SK-N-SH treated with all-trans-retinoic acid at 6 μM for 48 hours (cell line): ENCODE measurements around the gene RERE.
A peak's percentile ranks its signal among the peaks of the same experiment; 100 is the strongest.
"Not testable (repeated sequence)": the region's sequence is repeated elsewhere in the genome, so short reads cannot be mapped to it uniquely, and the experiment has no call there.

Experiments used
- ATAC-seq: fragments of 200-7000 bp; cut with Tn5 transposase; 3 replicates; pipeline ENCODE4 v1.9.1; 2020; ENCODE audit warnings: mild to moderate bottlenecking, moderate library complexity
- ARNTL ChIP-seq: fragments of 450-650 bp; formaldehyde crosslinking; IDR thresholded peaks from 2 replicates; pipeline ENCODE4 v1.5.0; 2020; ENCODE audit warnings: low read depth, mild to moderate bottlenecking, moderate library complexity, borderline replicate concordance
- BACH2 ChIP-seq: fragments of 250-450 bp; sonication (Bioruptor Pico); IDR thresholded peaks from 2 replicates; pipeline ENCODE4 v1.9.0; 2021; ENCODE audit warnings: mild to moderate bottlenecking, borderline replicate concordance
- CSDC2 ChIP-seq: fragments of 250-450 bp; sonication (Bioruptor Pico); IDR thresholded peaks from 2 replicates; pipeline ENCODE4 v1.5.0; 2020; ENCODE audit warnings: mild to moderate bottlenecking, moderate library complexity
- GLIS3 ChIP-seq: fragments of 250-450 bp; sonication (Bioruptor Pico); IDR thresholded peaks from 2 replicates; pipeline ENCODE4 v1.5.0; 2020; ENCODE audit warnings: mild to moderate bottlenecking, moderate library complexity
- ISL1 ChIP-seq: fragments of 250-450 bp; sonication (Bioruptor Pico); IDR thresholded peaks from 2 replicates; pipeline ENCODE4 v2.1.2; 2022; ENCODE audit warnings: mild to moderate bottlenecking, moderate library complexity
- SNAI2 ChIP-seq: fragments of 250-450 bp; sonication (Bioruptor Pico); IDR thresholded peaks from 2 replicates; pipeline ENCODE4 v1.5.0; 2020; ENCODE audit warnings: mild to moderate bottlenecking, moderate library complexity
- TCF4 ChIP-seq: fragments of 250-450 bp; sonication (Bioruptor Pico); IDR thresholded peaks from 2 replicates; pipeline ENCODE4 v1.8.0; 2021; ENCODE audit warnings: mild to moderate bottlenecking, moderate library complexity, borderline replicate concordance
- TOX ChIP-seq: fragments of 250-450 bp; sonication (Bioruptor Pico); IDR thresholded peaks from 2 replicates; pipeline ENCODE4 v1.8.0; 2021; ENCODE audit warnings: mild to moderate bottlenecking, moderate library complexity, borderline replicate concordance
- ZFP3 ChIP-seq: fragments of 250-450 bp; sonication (Bioruptor Pico); IDR thresholded peaks from 2 replicates; pipeline ENCODE4 v1.5.0; 2020; ENCODE audit warnings: mild to moderate bottlenecking, moderate library complexity
- ZFP30 ChIP-seq: fragments of 450-650 bp; formaldehyde crosslinking; IDR thresholded peaks from 2 replicates; pipeline ENCODE4 v1.5.0; 2022; ENCODE audit warnings: mild to moderate bottlenecking, moderate library complexity
- ZNF565 ChIP-seq: fragments of 450-650 bp; formaldehyde crosslinking; conservative IDR thresholded peaks from 2 replicates; pipeline ENCODE4 v1.5.0; 2020; ENCODE audit warnings: low read depth, mild to moderate bottlenecking, moderate library complexity
- ZNF70 ChIP-seq: fragments of 450-650 bp; formaldehyde crosslinking; IDR thresholded peaks from 2 replicates; pipeline ENCODE4 v1.5.0; 2020; ENCODE audit warnings: mild to moderate bottlenecking, moderate library complexity
- TF ChIP-seq, protein P1 (sequence below): fragments of 250-450 bp; sonication (Bioruptor Pico); IDR thresholded peaks from 2 replicates; pipeline ENCODE4 v1.5.0; 2020; ENCODE audit warnings: mild to moderate bottlenecking, moderate library complexity
- TF ChIP-seq, protein P2 (sequence below): fragments of 250-450 bp; sonication (Bioruptor Pico); IDR thresholded peaks from 2 replicates; pipeline ENCODE4 v1.5.1; 2020; ENCODE audit warnings: low read depth, mild to moderate bottlenecking, moderate library complexity
- TF ChIP-seq, protein P3 (sequence below): fragments of 250-450 bp; sonication (Bioruptor Pico); IDR thresholded peaks from 2 replicates; pipeline ENCODE4 v1.8.0; 2021; ENCODE audit warnings: low read depth, mild to moderate bottlenecking, moderate library complexity, borderline replicate concordance
- TF ChIP-seq, protein P4 (sequence below): fragments of 250-450 bp; sonication (Bioruptor Pico); IDR thresholded peaks from 2 replicates; pipeline ENCODE4 v1.5.1; 2021; ENCODE audit warnings: mild to moderate bottlenecking, moderate library complexity

RERE gene

DNA sequence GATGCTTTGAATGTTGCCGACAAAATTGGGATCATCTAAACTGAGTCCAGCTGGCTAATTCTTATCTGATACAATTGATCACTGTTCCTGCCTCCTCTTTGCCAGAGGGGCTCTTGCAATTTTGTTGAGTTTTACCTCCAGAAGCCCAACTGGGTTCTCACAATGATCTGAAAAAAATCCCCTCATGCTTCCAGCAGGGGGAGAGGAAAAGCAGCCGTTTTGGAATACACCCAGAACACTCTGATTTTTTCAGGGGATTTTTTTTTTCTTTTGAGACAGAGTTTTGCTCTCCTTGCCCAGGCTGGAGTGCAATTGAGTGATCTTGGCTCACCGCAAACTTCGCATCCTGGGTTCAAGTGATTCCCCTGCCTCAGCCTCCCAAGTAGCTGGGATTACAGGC lies 13.9 kb upstream of the RERE start:
- TF ChIP-seq GLIS3 (CRISPR knock-in tag) (no peak), ZFP30 (CRISPR knock-in tag) (no peak)
- ATAC-seq: peak; percentile 48; the same call in 2 of the 3 replicates

DNA sequence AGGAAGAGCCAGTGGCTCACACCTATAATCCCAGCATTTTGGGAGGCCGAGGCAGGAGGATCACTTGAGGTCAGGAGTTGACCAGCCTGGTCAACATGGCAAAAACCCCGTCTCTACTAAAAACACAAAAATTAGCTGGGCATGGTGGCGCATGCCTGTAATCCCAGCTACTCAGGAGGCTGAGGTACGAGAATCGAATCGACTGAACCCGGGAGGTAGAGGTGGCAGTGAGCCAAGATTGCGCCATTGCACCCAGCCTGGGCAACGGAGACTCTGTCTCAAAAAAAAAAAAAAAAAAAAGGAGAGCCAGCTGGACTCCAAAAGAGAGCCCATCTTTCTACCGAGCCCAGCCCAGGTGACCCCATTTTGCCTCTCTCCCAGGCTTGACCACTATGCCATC lies 13.3 kb upstream of the RERE start:
- not testable (repeated sequence) for ATAC-seq

DNA sequence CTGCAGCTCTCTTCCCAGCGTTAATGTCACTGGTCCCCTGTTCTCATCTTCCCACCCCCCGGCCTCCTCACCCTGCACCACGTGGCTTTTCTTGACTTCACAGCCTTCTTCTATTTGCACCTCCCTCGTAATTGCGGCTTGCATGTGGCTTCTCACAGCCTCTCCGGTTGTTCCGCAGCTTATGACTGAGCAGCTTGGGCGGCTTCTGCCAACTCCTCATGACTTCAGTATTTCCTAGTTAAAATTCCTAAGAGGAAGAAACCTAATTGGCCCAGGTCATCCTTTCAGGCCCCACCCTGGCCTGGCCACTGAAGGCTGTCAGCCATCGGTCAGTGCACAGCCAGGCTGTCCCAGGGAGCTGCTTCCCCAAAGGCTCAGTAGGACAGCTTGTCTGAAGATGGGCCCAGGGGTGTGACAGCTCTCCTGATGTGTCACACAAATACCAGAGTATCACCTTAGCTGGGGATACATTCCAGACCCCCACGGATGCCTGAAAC lies 8.6 kb upstream of the RERE start:
- TF ChIP-seq, protein P1, sequence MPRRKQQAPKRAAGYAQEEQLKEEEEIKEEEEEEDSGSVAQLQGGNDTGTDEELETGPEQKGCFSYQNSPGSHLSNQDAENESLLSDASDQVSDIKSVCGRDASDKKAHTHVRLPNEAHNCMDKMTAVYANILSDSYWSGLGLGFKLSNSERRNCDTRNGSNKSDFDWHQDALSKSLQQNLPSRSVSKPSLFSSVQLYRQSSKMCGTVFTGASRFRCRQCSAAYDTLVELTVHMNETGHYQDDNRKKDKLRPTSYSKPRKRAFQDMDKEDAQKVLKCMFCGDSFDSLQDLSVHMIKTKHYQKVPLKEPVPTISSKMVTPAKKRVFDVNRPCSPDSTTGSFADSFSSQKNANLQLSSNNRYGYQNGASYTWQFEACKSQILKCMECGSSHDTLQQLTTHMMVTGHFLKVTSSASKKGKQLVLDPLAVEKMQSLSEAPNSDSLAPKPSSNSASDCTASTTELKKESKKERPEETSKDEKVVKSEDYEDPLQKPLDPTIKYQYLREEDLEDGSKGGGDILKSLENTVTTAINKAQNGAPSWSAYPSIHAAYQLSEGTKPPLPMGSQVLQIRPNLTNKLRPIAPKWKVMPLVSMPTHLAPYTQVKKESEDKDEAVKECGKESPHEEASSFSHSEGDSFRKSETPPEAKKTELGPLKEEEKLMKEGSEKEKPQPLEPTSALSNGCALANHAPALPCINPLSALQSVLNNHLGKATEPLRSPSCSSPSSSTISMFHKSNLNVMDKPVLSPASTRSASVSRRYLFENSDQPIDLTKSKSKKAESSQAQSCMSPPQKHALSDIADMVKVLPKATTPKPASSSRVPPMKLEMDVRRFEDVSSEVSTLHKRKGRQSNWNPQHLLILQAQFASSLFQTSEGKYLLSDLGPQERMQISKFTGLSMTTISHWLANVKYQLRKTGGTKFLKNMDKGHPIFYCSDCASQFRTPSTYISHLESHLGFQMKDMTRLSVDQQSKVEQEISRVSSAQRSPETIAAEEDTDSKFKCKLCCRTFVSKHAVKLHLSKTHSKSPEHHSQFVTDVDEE (CRISPR knock-in tag): no peak
- no peak for TF ChIP-seq CSDC2 (CRISPR knock-in tag)
- TF ChIP-seq, protein P2, sequence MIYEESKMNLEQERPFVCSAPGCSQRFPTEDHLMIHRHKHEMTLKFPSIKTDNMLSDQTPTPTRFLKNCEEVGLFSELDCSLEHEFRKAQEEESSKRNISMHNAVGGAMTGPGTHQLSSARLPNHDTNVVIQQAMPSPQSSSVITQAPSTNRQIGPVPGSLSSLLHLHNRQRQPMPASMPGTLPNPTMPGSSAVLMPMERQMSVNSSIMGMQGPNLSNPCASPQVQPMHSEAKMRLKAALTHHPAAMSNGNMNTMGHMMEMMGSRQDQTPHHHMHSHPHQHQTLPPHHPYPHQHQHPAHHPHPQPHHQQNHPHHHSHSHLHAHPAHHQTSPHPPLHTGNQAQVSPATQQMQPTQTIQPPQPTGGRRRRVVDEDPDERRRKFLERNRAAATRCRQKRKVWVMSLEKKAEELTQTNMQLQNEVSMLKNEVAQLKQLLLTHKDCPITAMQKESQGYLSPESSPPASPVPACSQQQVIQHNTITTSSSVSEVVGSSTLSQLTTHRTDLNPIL (CRISPR knock-in tag): no peak
- TF ChIP-seq, protein P3, sequence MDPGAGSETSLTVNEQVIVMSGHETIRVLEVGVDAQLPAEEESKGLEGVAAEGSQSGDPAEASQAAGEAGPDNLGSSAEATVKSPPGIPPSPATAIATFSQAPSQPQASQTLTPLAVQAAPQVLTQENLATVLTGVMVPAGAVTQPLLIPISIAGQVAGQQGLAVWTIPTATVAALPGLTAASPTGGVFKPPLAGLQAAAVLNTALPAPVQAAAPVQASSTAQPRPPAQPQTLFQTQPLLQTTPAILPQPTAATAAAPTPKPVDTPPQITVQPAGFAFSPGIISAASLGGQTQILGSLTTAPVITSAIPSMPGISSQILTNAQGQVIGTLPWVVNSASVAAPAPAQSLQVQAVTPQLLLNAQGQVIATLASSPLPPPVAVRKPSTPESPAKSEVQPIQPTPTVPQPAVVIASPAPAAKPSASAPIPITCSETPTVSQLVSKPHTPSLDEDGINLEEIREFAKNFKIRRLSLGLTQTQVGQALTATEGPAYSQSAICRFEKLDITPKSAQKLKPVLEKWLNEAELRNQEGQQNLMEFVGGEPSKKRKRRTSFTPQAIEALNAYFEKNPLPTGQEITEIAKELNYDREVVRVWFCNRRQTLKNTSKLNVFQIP (CRISPR knock-in tag): no peak
- TF ChIP-seq TOX (CRISPR knock-in tag): no peak
- no peak for TF ChIP-seq ISL1
- no peak for TF ChIP-seq ARNTL
- TF ChIP-seq SNAI2 (CRISPR knock-in tag): no peak
- no peak for TF ChIP-seq ZFP3 (CRISPR knock-in tag)
- no peak for TF ChIP-seq ZFP30 (CRISPR knock-in tag)
- no peak for TF ChIP-seq TCF4 (CRISPR knock-in tag)
- ATAC-seq: peak; percentile 56

DNA sequence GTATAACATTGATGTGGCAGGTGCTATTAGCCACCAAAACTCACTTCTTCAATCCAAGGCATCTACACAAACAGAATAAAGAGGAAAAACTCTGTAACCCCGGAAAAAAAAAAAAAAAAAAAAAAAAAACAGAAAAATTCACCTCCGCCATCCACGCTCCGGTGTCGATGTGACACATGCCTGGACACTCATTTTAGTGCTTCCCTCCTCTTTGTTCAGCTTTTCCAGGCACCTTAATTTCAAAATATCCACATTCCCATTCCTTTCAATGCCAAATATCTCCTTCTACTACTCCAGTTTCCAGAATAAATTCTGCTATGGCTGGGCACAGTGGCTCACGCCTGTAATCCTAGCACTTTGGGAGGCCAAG lies 5.8 kb upstream of the RERE start:
- TF ChIP-seq ZNF70 (no peak), ZNF565 (CRISPR knock-in tag) (no peak), ARNTL (no peak), GLIS3 (CRISPR knock-in tag) (no peak), BACH2 (CRISPR knock-in tag) (no peak), ZFP30 (CRISPR knock-in tag) (no peak)
- ATAC-seq: no peak

DNA sequence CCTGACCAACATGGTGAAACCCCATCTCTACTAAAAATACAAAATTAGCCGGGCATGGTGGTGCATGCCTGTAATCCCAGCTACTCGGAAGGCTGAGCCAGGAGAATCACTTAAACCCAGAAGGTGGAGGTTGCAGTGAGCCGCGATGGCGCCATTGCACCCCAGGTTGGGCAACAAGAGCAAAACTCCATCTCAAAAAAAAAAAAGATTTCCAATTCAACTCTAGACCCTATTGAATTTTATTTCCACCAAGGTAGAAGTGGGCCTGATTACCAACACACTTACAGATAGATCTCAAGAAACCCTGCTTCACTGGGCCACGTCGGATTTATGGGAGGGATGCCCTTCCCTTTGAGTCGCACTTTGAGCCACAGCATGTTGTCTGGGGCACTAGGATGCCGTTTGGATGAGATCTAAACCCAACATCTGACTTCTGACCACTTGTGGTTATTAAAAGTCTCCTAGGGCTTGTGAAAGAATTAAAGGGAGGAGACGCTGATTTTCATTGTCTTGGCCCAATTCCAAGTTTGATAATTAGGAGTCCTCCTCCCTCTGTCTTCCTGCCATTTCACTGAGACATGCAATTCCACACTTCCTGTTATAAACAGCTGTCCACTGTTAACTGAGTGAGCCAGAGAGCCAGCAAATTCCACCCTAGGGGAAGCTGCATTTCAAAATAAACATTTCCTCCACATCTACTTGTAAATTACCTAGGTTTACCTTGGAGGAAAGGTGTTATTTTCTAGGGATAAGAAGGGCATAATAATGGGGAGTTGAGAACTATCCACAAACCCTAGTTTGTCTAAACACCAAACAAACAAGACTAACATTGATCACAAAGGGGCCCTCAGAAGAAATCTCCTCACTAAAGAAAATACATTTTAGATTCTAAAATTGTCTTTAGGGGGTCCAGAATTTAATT lies 5.2 kb upstream of the RERE start:
- TF ChIP-seq ARNTL: no peak
- TF ChIP-seq, protein P4, sequence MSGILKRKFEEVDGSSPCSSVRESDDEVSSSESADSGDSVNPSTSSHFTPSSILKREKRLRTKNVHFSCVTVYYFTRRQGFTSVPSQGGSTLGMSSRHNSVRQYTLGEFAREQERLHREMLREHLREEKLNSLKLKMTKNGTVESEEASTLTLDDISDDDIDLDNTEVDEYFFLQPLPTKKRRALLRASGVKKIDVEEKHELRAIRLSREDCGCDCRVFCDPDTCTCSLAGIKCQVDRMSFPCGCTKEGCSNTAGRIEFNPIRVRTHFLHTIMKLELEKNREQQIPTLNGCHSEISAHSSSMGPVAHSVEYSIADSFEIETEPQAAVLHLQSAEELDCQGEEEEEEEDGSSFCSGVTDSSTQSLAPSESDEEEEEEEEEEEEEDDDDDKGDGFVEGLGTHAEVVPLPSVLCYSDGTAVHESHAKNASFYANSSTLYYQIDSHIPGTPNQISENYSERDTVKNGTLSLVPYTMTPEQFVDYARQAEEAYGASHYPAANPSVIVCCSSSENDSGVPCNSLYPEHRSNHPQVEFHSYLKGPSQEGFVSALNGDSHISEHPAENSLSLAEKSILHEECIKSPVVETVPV (CRISPR knock-in tag): no peak
- no peak for TF ChIP-seq GLIS3 (CRISPR knock-in tag)
- no peak for TF ChIP-seq ISL1
- TF ChIP-seq, protein P1 (CRISPR knock-in tag): no peak
- TF ChIP-seq SNAI2 (CRISPR knock-in tag): no peak
- TF ChIP-seq, all 23 proteins: peak for 0
- peak; percentile 58 for ATAC-seq
